ENCODE data around the gene SAMD11.

SAMD11 gene

DNA sequence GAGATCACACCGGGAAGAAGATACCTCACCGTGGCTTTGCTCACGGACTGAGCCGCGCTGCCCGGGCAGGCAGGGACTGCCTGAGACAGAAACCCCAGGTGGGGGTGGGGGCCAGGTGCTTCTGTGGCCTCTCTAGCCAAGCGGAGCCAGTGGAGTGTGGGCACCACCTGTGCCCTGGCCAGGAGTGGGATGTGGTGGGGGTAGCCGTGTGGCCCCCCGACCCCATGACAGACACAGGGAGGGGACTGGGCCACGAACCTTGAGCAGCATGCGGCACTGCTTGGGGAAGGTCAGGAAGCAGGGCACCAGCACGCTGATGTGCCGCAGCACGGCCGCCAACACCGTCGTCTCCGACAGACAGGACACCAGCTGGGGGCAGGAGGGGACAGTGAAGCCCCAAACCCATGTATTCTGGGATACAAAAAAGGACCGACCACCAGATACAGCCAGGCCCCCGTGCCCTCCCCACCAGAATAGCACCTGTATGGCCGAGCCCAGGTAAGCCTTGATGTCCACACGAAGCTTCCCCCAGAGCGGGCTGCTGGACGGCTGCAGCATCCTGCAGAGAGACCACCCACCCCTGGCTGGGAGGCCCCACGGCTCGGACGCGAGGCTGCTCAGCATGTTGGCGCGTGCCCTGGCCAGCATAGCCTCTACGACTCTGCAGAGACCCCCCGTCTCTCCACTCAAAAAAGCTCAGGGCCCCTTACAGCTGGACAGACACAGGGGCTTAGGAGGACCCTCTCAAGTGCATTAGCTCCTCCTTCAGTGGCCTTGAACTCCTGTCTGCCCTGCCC lies 30.0 kb downstream of the SAMD11 start:
- DNase-seq (ENCODE audit: insufficient read length, low spot score) = no peak
- TF ChIP-seq PAX5 (IDR thresholded peaks at IDR 0.05; ENCODE audit: insufficient read depth, low read length, severe bottlenecking) (no peak), POLR2A (IDR thresholded peaks at IDR 0.05; ENCODE audit: low read depth, low read length) (no peak), SPI1 (IDR thresholded peaks at IDR 0.05; ENCODE audit: low read depth, low read length) (no peak), POLR2AphosphoS5 (IDR thresholded peaks at IDR 0.05; ENCODE audit: low read depth, low read length) (no peak)
- no peak for FAIRE-seq

GRCh38 chr1:954927-955326 lies 31.2 kb downstream of the SAMD11 start:
- TF ChIP-seq TAF1 (IDR thresholded peaks at IDR 0.05; ENCODE audit: low read depth, low read length) (no peak), SPI1 (IDR thresholded peaks at IDR 0.05; ENCODE audit: low read depth, low read length) (no peak), POLR2A (IDR thresholded peaks at IDR 0.05; ENCODE audit: low read depth, low read length) (no peak), POU2F2 (IDR thresholded peaks at IDR 0.05; ENCODE audit: low read depth, low read length) (no peak), POLR2AphosphoS5 (IDR thresholded peaks at IDR 0.05; ENCODE audit: low read depth, low read length) (no peak), PAX5 (IDR thresholded peaks at IDR 0.05; ENCODE audit: insufficient read depth, low read length, severe bottlenecking) (no peak)
- FAIRE-seq (no peak), DNase-seq (ENCODE audit: insufficient read length, low spot score) (no peak)

- FAIRE-seq (no peak), DNase-seq (ENCODE audit: insufficient read length, low spot score) (no peak)
- TF ChIP-seq POLR2A (IDR thresholded peaks at IDR 0.05; ENCODE audit: low read depth, low read length) = no peak
- TF ChIP-seq TAF1 (IDR thresholded peaks at IDR 0.05; ENCODE audit: low read depth, low read length) = no peak
- TF ChIP-seq PAX5 (IDR thresholded peaks at IDR 0.05; ENCODE audit: insufficient read depth, low read length, severe bottlenecking) = no peak
- TF ChIP-seq SPI1 (IDR thresholded peaks at IDR 0.05; ENCODE audit: low read depth, low read length) = no peak
- no peak for TF ChIP-seq POLR2AphosphoS5 (IDR thresholded peaks at IDR 0.05; ENCODE audit: low read depth, low read length)
- no peak for TF ChIP-seq POU2F2 (IDR thresholded peaks at IDR 0.05; ENCODE audit: low read depth, low read length)
Observed at GRCh38 chr1:955474-955873, 31.8 kb downstream of the SAMD11 start.

- DNase-seq (ENCODE audit: insufficient read length, low spot score) (no peak), FAIRE-seq (no peak)
- TF ChIP-seq PAX5 (IDR thresholded peaks at IDR 0.05; ENCODE audit: insufficient read depth, low read length, severe bottlenecking) (no peak), POLR2AphosphoS5 (IDR thresholded peaks at IDR 0.05; ENCODE audit: low read depth, low read length) (no peak), POU2F2 (IDR thresholded peaks at IDR 0.05; ENCODE audit: low read depth, low read length) (no peak), POLR2A (IDR thresholded peaks at IDR 0.05; ENCODE audit: low read depth, low read length) (no peak), SPI1 (IDR thresholded peaks at IDR 0.05; ENCODE audit: low read depth, low read length) (no peak), TAF1 (IDR thresholded peaks at IDR 0.05; ENCODE audit: low read depth, low read length) (no peak)
Observed at GRCh38 chr1:956636-957035, 32.9 kb downstream of the SAMD11 start.

- TF ChIP-seq SPI1 (IDR thresholded peaks at IDR 0.05; ENCODE audit: low read depth, low read length) (no peak), TAF1 (IDR thresholded peaks at IDR 0.05; ENCODE audit: low read depth, low read length) (peak; percentile 92), PAX5 (IDR thresholded peaks at IDR 0.05; ENCODE audit: insufficient read depth, low read length, severe bottlenecking) (no peak), POU2F2 (IDR thresholded peaks at IDR 0.05; ENCODE audit: low read depth, low read length) (no peak), POLR2AphosphoS5 (IDR thresholded peaks at IDR 0.05; ENCODE audit: low read depth, low read length) (peak; percentile 69), POLR2A (IDR thresholded peaks at IDR 0.05; ENCODE audit: low read depth, low read length) (peak; percentile 80)
- FAIRE-seq (peak; percentile 98), DNase-seq (ENCODE audit: insufficient read length, low spot score) (peak; percentile 97)
Observed at GRCh38 chr1:958823-959730, 35.4 kb downstream of the SAMD11 start, which contains the start of gene NOC2L. Gene NOC2L (minus strand): TSS chr1:959256. CDS start chr1:959240, 16 bp downstream.

- no peak for TF ChIP-seq POLR2AphosphoS5 (IDR thresholded peaks at IDR 0.05; ENCODE audit: low read depth, low read length)
- TF ChIP-seq POLR2A (IDR thresholded peaks at IDR 0.05; ENCODE audit: low read depth, low read length) = no peak
- no peak for TF ChIP-seq TAF1 (IDR thresholded peaks at IDR 0.05; ENCODE audit: low read depth, low read length)
- TF ChIP-seq SPI1 (IDR thresholded peaks at IDR 0.05; ENCODE audit: low read depth, low read length) = no peak
- no peak for TF ChIP-seq POU2F2 (IDR thresholded peaks at IDR 0.05; ENCODE audit: low read depth, low read length)
- no peak for TF ChIP-seq PAX5 (IDR thresholded peaks at IDR 0.05; ENCODE audit: insufficient read depth, low read length, severe bottlenecking)
- DNase-seq (ENCODE audit: insufficient read length, low spot score) (no peak), FAIRE-seq (no peak)
Observed at GRCh38 chr1:959731-960362, 36.1 kb downstream of the SAMD11 start.

DNA sequence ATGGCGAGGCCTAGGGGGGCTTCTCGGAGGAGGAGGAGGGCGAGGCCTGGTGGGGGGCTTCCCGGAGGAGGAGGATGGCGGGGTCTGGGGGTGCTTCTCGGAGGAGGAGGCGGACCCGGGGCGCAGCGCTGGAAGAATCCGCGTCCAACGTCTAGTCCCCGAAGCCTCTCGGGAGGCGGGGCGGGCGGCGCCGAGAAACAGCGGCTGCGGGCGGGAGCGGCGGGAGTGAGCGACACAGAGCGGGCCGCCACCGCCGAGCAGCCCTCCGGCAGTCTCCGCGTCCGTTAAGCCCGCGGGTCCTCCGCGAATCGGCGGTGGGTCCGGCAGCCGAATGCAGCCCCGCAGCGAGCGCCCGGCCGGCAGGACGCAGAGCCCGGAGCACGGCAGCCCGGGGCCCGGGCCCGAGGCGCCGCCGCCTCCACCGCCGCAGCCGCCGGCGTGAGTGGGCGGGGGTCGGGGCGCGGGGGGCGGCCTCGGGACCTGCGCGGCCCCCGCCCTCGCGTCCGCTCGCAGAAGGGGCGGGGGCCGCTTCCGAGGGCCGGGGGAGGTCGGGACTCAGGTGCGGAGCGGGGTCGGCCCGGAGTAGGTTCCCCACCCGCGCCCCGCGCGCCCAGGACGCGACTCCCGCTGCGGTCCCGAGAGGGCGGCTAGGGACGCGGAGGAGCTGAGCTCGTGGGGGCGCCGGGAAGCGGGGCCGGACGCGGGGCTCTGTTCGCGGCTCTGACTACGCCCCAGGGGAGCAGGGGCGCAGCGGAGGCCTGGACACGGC lies 36.8 kb downstream of the SAMD11 start, which contains the start of gene KLHL17:
Gene KLHL17, plus strand, starts transcription at position 222 of the 769 bp plus-strand sequence. Its CDS starts 110 bp downstream, at position 332.
- TF ChIP-seq TAF1 (IDR thresholded peaks at IDR 0.05; ENCODE audit: low read depth, low read length) (no peak), POU2F2 (IDR thresholded peaks at IDR 0.05; ENCODE audit: low read depth, low read length) (no peak), POLR2A (IDR thresholded peaks at IDR 0.05; ENCODE audit: low read depth, low read length) (no peak), SPI1 (IDR thresholded peaks at IDR 0.05; ENCODE audit: low read depth, low read length) (no peak), POLR2AphosphoS5 (IDR thresholded peaks at IDR 0.05; ENCODE audit: low read depth, low read length) (no peak)
- FAIRE-seq (peak; percentile 79), DNase-seq (ENCODE audit: insufficient read length, low spot score) (peak; percentile 97)

DNA sequence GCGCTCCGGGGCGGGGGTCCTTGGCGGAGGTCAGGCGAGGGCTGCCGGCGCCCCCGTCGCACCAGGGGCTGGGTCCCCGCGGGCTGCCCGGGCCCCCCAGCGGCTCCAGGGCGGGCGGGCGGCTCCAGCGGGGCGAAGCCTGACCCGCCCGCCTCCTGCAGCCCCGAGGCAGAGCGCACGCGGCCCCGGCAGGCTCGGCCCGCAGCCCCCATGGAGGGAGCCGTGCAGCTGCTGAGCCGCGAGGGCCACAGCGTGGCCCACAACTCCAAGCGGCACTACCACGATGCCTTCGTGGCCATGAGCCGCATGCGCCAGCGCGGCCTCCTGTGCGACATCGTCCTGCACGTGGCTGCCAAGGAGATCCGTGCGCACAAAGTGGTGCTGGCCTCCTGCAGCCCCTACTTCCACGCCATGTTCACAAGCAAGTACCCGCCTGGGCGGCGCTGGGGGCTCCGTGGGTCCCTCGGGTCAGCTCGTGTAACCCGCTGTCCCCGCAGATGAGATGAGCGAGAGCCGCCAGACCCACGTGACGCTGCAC lies 37.5 kb downstream of the SAMD11 start:
- DNase-seq (ENCODE audit: insufficient read length, low spot score) (no peak), FAIRE-seq (peak; percentile 47)
- no peak for TF ChIP-seq SPI1 (IDR thresholded peaks at IDR 0.05; ENCODE audit: low read depth, low read length)
- no peak for TF ChIP-seq TAF1 (IDR thresholded peaks at IDR 0.05; ENCODE audit: low read depth, low read length)
- TF ChIP-seq POLR2AphosphoS5 (IDR thresholded peaks at IDR 0.05; ENCODE audit: low read depth, low read length) = no peak
- no peak for TF ChIP-seq POU2F2 (IDR thresholded peaks at IDR 0.05; ENCODE audit: low read depth, low read length)
